HCT116 (cell line): ENCODE data around the gene NABP2. TPM values are rescaled to one million over a fixed set of nuclear protein-coding genes. Genes with fewer than 3 reads are reported as not detected.

Experiments
- ATAC-seq: fragments of 200-7000 bp; cut with Tn5 transposase; 2 replicates; pipeline ENCODE4 v1.9.1; 2020; ENCODE audit warnings: mild to moderate bottlenecking, moderate library complexity
- BruUV-seq: library from RNA; stranded (reverse); fragments of 400-500 nt; replicated peaks from 2 replicates; lab custom pipeline; 2021; lab: Mats Ljungman, UMichigan
- CTCF ChIA-PET: fragments of 300-600 bp; sonication (Branson Sonifier 250); formaldehyde crosslinking; loops from one replicate; lab custom pipeline; 2021; ENCODE audit warnings: antibody characterized with exemption; lab: Charles Lee
- POLR2A ChIA-PET: fragments of 300-600, 350-600 bp; sonication (Branson Sonifier 250); formaldehyde crosslinking; loops from one replicate; lab custom pipeline; 2021; ENCODE audit warnings: antibody characterized with exemption; lab: Charles Lee
- RAD21 ChIA-PET, 2 experiments: fragments of 300-600 bp; sonication (Branson Sonifier 250); formaldehyde crosslinking; loops; one replicate each; lab custom pipeline; 2023; ENCODE audit warnings: low total read pairs in 2 of 2; ENCODE audit not compliant: uncharacterized antibody in 2 of 2, unreplicated experiment in 2 of 2, low non-redundant PET in 1 of 2; lab: Charles Lee
- DNase-seq: peaks from one replicate; pipeline ENCODE4 v3.0.0-alpha.2; 2010; ENCODE audit warnings: low read depth, low spot score
- H2AFZ ChIP-seq: fragments of 200-600 bp; shearing (Covaris generic), sonication (generic); 2 replicates; pipeline ENCODE4 v1.6.1; 2017; ENCODE audit warnings: low read depth, mixed run types, mixed read lengths, antibody characterized with exemption, low read length; ENCODE audit not compliant: poor library complexity, severe bottlenecking
- H3K27ac ChIP-seq: 2 replicates; pipeline ENCODE4 v1.5.1; 2012; ENCODE audit warnings: low read depth, low read length
- H3K27me3 ChIP-seq: fragments of 200-600 bp; sonication (generic); 2 replicates; pipeline ENCODE4 v1.6.1; 2016; ENCODE audit warnings: mixed run types, low read length, mixed read lengths; ENCODE audit not compliant: insufficient read depth
- H3K36me3 ChIP-seq, 2 experiments: fragments of 200-500 bp in 1 of 2; fragments of 200-600 bp in 1 of 2; sonication (Bioruptor generic) in 1 of 2; sonication (generic) in 1 of 2; 2 replicates each; pipeline versions ENCODE4 v1.5.1 to v1.6.1; 2014 to 2016; ENCODE audit warnings: low read length in 2 of 2, inconsistent platforms in 1 of 2, mixed read lengths in 1 of 2, mixed run types in 1 of 2; ENCODE audit not compliant: insufficient read depth in 2 of 2, control insufficient read depth in 1 of 2
- H3K4me1 ChIP-seq, 2 experiments: fragments of 200-600 bp in 1 of 2; sonication (generic) in 1 of 2; 2 replicates each; pipeline versions ENCODE4 v1.5.1 to v1.6.1; 2012 to 2017; ENCODE audit warnings: low read length in 2 of 2, inconsistent platforms in 1 of 2, mild to moderate bottlenecking in 1 of 2, mixed read lengths in 1 of 2, mixed run types in 1 of 2, moderate library complexity in 1 of 2; ENCODE audit not compliant: insufficient read depth in 2 of 2, control insufficient read depth in 1 of 2
- H3K4me2 ChIP-seq: fragments of 200-600 bp; sonication (generic); 2 replicates; pipeline ENCODE4 v1.6.1; 2017; ENCODE audit warnings: mixed run types, low read length, mixed read lengths
- H3K4me3 ChIP-seq, 2 experiments: fragments of 200-600 bp in 1 of 2; sonication (generic) in 1 of 2; replicated peaks in 1 of 2; 2 replicates each; pipeline ENCODE4 v1.5.1; 2011 to 2016; ENCODE audit warnings: low read length in 2 of 2, control low read depth in 1 of 2, low read depth in 1 of 2, mild to moderate bottlenecking in 1 of 2, mixed read lengths in 1 of 2, mixed run types in 1 of 2
- H3K79me2 ChIP-seq: fragments of 200-600 bp; sonication (generic); 2 replicates; pipeline ENCODE4 v1.6.1; 2017; ENCODE audit warnings: mild to moderate bottlenecking, mixed run types, low read length, moderate library complexity, mixed read lengths; ENCODE audit not compliant: insufficient read depth
- H3K9ac ChIP-seq: fragments of 200-600 bp; sonication (generic); 2 replicates; pipeline ENCODE4 v1.6.1; 2016; ENCODE audit warnings: low read length, mixed read lengths
- H3K9me2 ChIP-seq: fragments of 200-600 bp; sonication (generic), shearing (Covaris generic); 2 replicates; pipeline ENCODE4 v1.6.1; 2017; ENCODE audit warnings: mixed run types, mild to moderate bottlenecking, moderate library complexity; ENCODE audit not compliant: insufficient read depth
- H3K9me3 ChIP-seq, 2 experiments: fragments of 200-500 bp in 1 of 2; fragments of 200-600 bp in 1 of 2; sonication (Bioruptor generic) in 1 of 2; sonication (generic) in 1 of 2; 2 replicates each; pipeline ENCODE4 v1.6.1; 2014 to 2017; ENCODE audit warnings: low read length in 2 of 2, mixed read lengths in 2 of 2, inconsistent platforms in 1 of 2, low read depth in 1 of 2, mild to moderate bottlenecking in 1 of 2, mixed run types in 1 of 2, moderate library complexity in 1 of 2; ENCODE audit not compliant: control insufficient read depth in 1 of 2, insufficient read depth in 1 of 2
- H4K20me1 ChIP-seq: fragments of 200-600 bp; sonication (generic), shearing (Covaris generic); 2 replicates; pipeline ENCODE4 v1.6.1; 2017; ENCODE audit warnings: mixed run types, mild to moderate bottlenecking, moderate library complexity; ENCODE audit not compliant: insufficient read depth
- CEBPB ChIP-seq: IDR thresholded peaks from 2 replicates; pipeline ENCODE4 v1.6.1; 2012; ENCODE audit warnings: low read depth
- EGR1 ChIP-seq: IDR thresholded peaks from 2 replicates; pipeline ENCODE4 v1.6.1; 2012; ENCODE audit warnings: low read depth
- ELF1 ChIP-seq: IDR thresholded peaks from 2 replicates; pipeline ENCODE4 v1.6.1; 2012; ENCODE audit warnings: low read depth, borderline replicate concordance
- EZH2 ChIP-seq: fragments of 200-600 bp; sonication (generic); IDR thresholded peaks from 2 replicates; pipeline ENCODE4 v1.6.1; 2017; ENCODE audit warnings: antibody characterized with exemption, mixed run types
- EZH2phosphoT487 ChIP-seq: fragments of 200-600 bp; IDR thresholded peaks from 2 replicates; pipeline ENCODE4 v1.6.1; 2018; ENCODE audit warnings: antibody characterized with exemption, borderline replicate concordance
- JUND ChIP-seq: IDR thresholded peaks from 2 replicates; pipeline ENCODE4 v1.6.1; 2012
- POLR2AphosphoS5 ChIP-seq: IDR thresholded peaks from 2 replicates; pipeline ENCODE4 v1.6.1; 2011; ENCODE audit warnings: mild to moderate bottlenecking, low read depth, low read length, moderate library complexity
- YY1 ChIP-seq: IDR thresholded peaks from 2 replicates; pipeline ENCODE4 v1.6.1; 2011; ENCODE audit warnings: low read length, low read depth, moderate library complexity, mild to moderate bottlenecking; ENCODE audit not compliant: insufficient replicate concordance; ENCODE audit errors: extremely low read depth
- ZFX ChIP-seq: fragments of 450-650 bp; IDR thresholded peaks from 2 replicates; pipeline ENCODE4 v1.6.1; 2017
- ZNF274 ChIP-seq: fragments of 200-500 bp; sonication (Bioruptor generic); IDR thresholded peaks from 2 replicates; pipeline ENCODE4 v1.6.1; 2014; ENCODE audit warnings: mild to moderate bottlenecking, low read depth, low read length, inconsistent platforms
- intact Hi-C: fragments of 100-400 bp; cut with micrococcal nuclease; formaldehyde crosslinking; loops from 2 replicates; pipeline ENCODE4 v1.10.0; 2022
- total RNA-seq: library from RNA; stranded (reverse); gene quantifications from one replicate; pipeline ENCODE4 v1.2.1, GENCODE V29; 2021; ENCODE audit not compliant: unreplicated experiment
- TF ChIP-seq, protein P1 (sequence below): IDR thresholded peaks from 2 replicates; pipeline ENCODE4 v1.6.1; 2012; ENCODE audit warnings: low read depth
- TF ChIP-seq, protein P2 (sequence below): IDR thresholded peaks from 2 replicates; pipeline ENCODE4 v1.6.1; 2012
- TF ChIP-seq, protein P3 (sequence below), 3 experiments: fragments of 200-600 bp in 1 of 3; sonication (generic) in 1 of 3; IDR thresholded peaks in 2 of 3; conservative IDR thresholded peaks in 1 of 3; 2 replicates each; pipeline ENCODE4 v1.5.1; 2012 to 2017; ENCODE audit warnings: low read depth in 2 of 3, low read length in 2 of 3, antibody characterized with exemption in 1 of 3, borderline replicate concordance in 1 of 3, control low read depth in 1 of 3, mild to moderate bottlenecking in 1 of 3, mixed read lengths in 1 of 3, mixed run types in 1 of 3, moderate library complexity in 1 of 3; ENCODE audit not compliant: insufficient read depth in 1 of 3
- TF ChIP-seq, protein P4 (sequence below): IDR thresholded peaks from 2 replicates; pipeline ENCODE4 v1.6.1; 2011; ENCODE audit warnings: mild to moderate bottlenecking, low read length, moderate library complexity; ENCODE audit not compliant: insufficient replicate concordance; ENCODE audit errors: extremely low read depth

The NABP2 gene
- total RNA-seq, 1 experiment from 2014 or later: 52.9 TPM

DNA sequence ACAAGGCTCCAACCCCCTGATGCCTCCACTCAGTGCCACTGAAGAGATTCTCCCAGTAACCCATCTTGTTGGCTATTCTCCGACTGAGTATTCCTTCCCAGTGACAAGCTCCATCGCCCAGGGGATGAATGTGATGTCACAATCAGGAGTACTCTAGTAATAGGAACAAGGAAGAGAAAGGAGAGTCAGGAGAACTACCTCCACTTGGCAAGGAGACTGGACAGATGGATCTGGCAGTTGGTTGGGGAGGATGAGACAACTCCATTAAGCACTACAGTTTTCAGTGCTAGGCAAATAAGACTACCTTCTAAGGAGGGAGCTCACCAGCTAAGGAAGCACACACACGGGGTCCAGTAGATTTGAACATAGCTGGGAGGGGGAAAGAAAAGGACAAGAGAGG is 7.7 kb upstream of the NABP2 start:
- no peak overlapping the region for H2AFZ ChIP-seq
- RAD21 ChIA-PET: no interaction called here
- peaks cover 11% of the 10 kb centered on the region for H3K79me2 ChIP-seq
- H3K27me3 ChIP-seq: no peaks in the 10 kb centered on the region
- H3K4me2 ChIP-seq: no peak overlapping the region
- DNase-seq: no peak
- no peak for ATAC-seq
- H4K20me1 ChIP-seq: no peaks in the 10 kb centered on the region
- H3K36me3 ChIP-seq: peaks cover 23 to 24% of the 10 kb centered on the region in 2 experiments; a peak in 3 of 4 replicates
- no peaks in the 10 kb centered on the region for H3K9me3 ChIP-seq
- no TSS peak for BruUV-seq
- TF ChIP-seq JUND (no peak), EZH2phosphoT487 (no peak), EZH2 (no peak), ZFX (no peak), CEBPB (no peak), EGR1 (no peak), ZNF274 (no peak), POLR2AphosphoS5 (no peak), YY1 (no peak), ELF1 (no peak)
- TF ChIP-seq, protein P1, sequence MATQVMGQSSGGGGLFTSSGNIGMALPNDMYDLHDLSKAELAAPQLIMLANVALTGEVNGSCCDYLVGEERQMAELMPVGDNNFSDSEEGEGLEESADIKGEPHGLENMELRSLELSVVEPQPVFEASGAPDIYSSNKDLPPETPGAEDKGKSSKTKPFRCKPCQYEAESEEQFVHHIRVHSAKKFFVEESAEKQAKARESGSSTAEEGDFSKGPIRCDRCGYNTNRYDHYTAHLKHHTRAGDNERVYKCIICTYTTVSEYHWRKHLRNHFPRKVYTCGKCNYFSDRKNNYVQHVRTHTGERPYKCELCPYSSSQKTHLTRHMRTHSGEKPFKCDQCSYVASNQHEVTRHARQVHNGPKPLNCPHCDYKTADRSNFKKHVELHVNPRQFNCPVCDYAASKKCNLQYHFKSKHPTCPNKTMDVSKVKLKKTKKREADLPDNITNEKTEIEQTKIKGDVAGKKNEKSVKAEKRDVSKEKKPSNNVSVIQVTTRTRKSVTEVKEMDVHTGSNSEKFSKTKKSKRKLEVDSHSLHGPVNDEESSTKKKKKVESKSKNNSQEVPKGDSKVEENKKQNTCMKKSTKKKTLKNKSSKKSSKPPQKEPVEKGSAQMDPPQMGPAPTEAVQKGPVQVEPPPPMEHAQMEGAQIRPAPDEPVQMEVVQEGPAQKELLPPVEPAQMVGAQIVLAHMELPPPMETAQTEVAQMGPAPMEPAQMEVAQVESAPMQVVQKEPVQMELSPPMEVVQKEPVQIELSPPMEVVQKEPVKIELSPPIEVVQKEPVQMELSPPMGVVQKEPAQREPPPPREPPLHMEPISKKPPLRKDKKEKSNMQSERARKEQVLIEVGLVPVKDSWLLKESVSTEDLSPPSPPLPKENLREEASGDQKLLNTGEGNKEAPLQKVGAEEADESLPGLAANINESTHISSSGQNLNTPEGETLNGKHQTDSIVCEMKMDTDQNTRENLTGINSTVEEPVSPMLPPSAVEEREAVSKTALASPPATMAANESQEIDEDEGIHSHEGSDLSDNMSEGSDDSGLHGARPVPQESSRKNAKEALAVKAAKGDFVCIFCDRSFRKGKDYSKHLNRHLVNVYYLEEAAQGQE: no peak
- TF ChIP-seq, protein P2, sequence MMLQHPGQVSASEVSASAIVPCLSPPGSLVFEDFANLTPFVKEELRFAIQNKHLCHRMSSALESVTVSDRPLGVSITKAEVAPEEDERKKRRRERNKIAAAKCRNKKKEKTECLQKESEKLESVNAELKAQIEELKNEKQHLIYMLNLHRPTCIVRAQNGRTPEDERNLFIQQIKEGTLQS: no peak
- TF ChIP-seq, protein P3, sequence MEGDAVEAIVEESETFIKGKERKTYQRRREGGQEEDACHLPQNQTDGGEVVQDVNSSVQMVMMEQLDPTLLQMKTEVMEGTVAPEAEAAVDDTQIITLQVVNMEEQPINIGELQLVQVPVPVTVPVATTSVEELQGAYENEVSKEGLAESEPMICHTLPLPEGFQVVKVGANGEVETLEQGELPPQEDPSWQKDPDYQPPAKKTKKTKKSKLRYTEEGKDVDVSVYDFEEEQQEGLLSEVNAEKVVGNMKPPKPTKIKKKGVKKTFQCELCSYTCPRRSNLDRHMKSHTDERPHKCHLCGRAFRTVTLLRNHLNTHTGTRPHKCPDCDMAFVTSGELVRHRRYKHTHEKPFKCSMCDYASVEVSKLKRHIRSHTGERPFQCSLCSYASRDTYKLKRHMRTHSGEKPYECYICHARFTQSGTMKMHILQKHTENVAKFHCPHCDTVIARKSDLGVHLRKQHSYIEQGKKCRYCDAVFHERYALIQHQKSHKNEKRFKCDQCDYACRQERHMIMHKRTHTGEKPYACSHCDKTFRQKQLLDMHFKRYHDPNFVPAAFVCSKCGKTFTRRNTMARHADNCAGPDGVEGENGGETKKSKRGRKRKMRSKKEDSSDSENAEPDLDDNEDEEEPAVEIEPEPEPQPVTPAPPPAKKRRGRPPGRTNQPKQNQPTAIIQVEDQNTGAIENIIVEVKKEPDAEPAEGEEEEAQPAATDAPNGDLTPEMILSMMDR (IDR thresholded peaks at IDR 0.05 in 2 of 3, conservative IDR thresholded peaks at IDR 0.05 in 1 of 3; ENCODE audit: borderline replicate concordance in 1 of 3, insufficient read depth in 1 of 3, low read depth in 2 of 3, low read length in 2 of 3): no peak
- TF ChIP-seq, protein P4, sequence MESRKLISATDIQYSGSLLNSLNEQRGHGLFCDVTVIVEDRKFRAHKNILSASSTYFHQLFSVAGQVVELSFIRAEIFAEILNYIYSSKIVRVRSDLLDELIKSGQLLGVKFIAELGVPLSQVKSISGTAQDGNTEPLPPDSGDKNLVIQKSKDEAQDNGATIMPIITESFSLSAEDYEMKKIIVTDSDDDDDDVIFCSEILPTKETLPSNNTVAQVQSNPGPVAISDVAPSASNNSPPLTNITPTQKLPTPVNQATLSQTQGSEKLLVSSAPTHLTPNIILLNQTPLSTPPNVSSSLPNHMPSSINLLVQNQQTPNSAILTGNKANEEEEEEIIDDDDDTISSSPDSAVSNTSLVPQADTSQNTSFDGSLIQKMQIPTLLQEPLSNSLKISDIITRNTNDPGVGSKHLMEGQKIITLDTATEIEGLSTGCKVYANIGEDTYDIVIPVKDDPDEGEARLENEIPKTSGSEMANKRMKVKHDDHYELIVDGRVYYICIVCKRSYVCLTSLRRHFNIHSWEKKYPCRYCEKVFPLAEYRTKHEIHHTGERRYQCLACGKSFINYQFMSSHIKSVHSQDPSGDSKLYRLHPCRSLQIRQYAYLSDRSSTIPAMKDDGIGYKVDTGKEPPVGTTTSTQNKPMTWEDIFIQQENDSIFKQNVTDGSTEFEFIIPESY: no peak
- no peak overlapping the region for H3K27ac ChIP-seq
- intact Hi-C loops: no loop called here
- CTCF ChIA-PET: interaction anchor here (1.1 kb wide), 1 partner anchor 9 kb away, joined by 4 read pairs; no protein-coding TSS in a partner anchor
- POLR2A ChIA-PET: no interaction called here
- no peak overlapping the region for H3K4me3 ChIP-seq
- H3K9ac ChIP-seq: no peak overlapping the region
- peaks cover 3 to 13% of the 10 kb centered on the region in 2 experiments; a peak in 3 of 4 replicates for H3K4me1 ChIP-seq
- no peaks in the 10 kb centered on the region for H3K9me2 ChIP-seq
